Sigmoid colon (tissue), 7 donors: Measurements from ENCODE around the gene SCAMP2. TPM values are rescaled to one million over a fixed set of nuclear protein-coding genes. Genes with fewer than 3 reads are reported as not detected.

Source experiments
- DNase-seq: peaks from one replicate; pipeline ENCODE4 v3.0.0-alpha.2; 2019
- H3K27ac ChIP-seq, 4 donors: fragments of 200-600 bp; sonication (generic); one replicate each; pipeline ENCODE4 v1.5.1; 2016 to 2019; ENCODE audit warnings: mild to moderate bottlenecking in 1 of 4
- H3K27me3 ChIP-seq, 3 donors: fragments of 200-600 bp; sonication (generic); one replicate each; pipeline ENCODE4 v1.5.1; 2019; ENCODE audit warnings: mild to moderate bottlenecking in 1 of 3
- H3K36me3 ChIP-seq, 4 donors: fragments of 200-600 bp; sonication (generic); one replicate each; pipeline ENCODE4 v1.5.1; 2016 to 2019
- H3K4me1 ChIP-seq, 4 donors: fragments of 200-600 bp; sonication (generic); one replicate each; pipeline ENCODE4 v1.5.1; 2017 to 2019
- H3K4me3 ChIP-seq, 4 donors: fragments of 200-600 bp; sonication (generic); one replicate each; pipeline ENCODE4 v1.5.1; 2017 to 2019; ENCODE audit warnings: mild to moderate bottlenecking in 2 of 4, moderate library complexity in 1 of 4
- H3K9me3 ChIP-seq, 4 donors: fragments of 200-600 bp in 3 of 4; sonication (generic) in 3 of 4; one replicate each; pipeline versions ENCODE4 v1.5.1 to v1.6.1; 2013 to 2019
- CTCF ChIP-seq, 4 experiments: fragments of 450-650 bp in 3 of 4; fragments of 200-600 bp in 1 of 4; IDR thresholded peaks; one replicate each; pipeline ENCODE4 v1.5.1; 2016 to 2019; ENCODE audit warnings: antibody characterized with exemption in 4 of 4, mild to moderate bottlenecking in 3 of 4, moderate library complexity in 2 of 4
- EP300 ChIP-seq, 4 donors: sonication (generic); formaldehyde crosslinking; IDR thresholded peaks; one replicate each; pipeline ENCODE4 v1.6.1; 2017; ENCODE audit warnings: antibody characterized with exemption in 4 of 4
- POLR2A ChIP-seq, 2 donors: fragments of 450-650 bp; IDR thresholded peaks; one replicate each; pipeline ENCODE4 v1.6.1; 2016; ENCODE audit warnings: antibody characterized with exemption in 2 of 2, mild to moderate bottlenecking in 2 of 2, moderate library complexity in 2 of 2
- POLR2AphosphoS5 ChIP-seq, 4 donors: sonication (generic); formaldehyde crosslinking; IDR thresholded peaks; one replicate each; pipeline ENCODE4 v1.6.1; 2017; ENCODE audit warnings: antibody characterized with exemption in 4 of 4
- WGBS, 2 donors: extraction: QIAGEN DNeasy Blood & Tissue Kit; methylation state at CpG; one replicate each; pipeline ENCODE4 v1.1.7; 2013; 5-methylcytosine and 5-hydroxymethylcytosine counted together
- intact Hi-C: fragments of 100-400 bp; cut with DNase I; formaldehyde crosslinking; loops from one replicate; pipeline ENCODE4 v1.15.1; 2023
- polyA plus RNA-seq, 3 donors: library from polyadenylated mRNA; stranded (reverse); fragments of 200-250 nt; gene quantifications; one replicate each; pipeline ENCODE4 v1.2.3, GENCODE V29; 2013
- total RNA-seq, 4 donors: library from RNA; depleted of rRNA; stranded (reverse); fragments of >200 nt; gene quantifications; one replicate each; pipeline ENCODE4 v1.1.0, GENCODE V29; 2016
- donor health status: healthy with polysubstance abuse.
- donor health status: Bipolar disorder and iron deficiency.
- donor health status: healthy.

Gene SCAMP2
- total and polyA plus RNA-seq, 7 donors: 27.8 to 131 (median 35.3) TPM

GRCh38 chr15:74892313-74892712, 19.1 kb upstream of the SCAMP2 start:
- no peak for DNase-seq
- Histone ChIP-seq H3K36me3 (peaks cover 0 to 42% (median 6%) of the 10 kb centered on the region in 4 donors), H3K27me3 (no peaks in the 10 kb centered on the region), H3K4me3 (no peak overlapping the region), H3K4me1 (peaks cover 0 to 25% (median 19%) of the 10 kb centered on the region in 4 donors), H3K9me3 (no peaks in the 10 kb centered on the region), H3K27ac (no peak overlapping the region)
- TF ChIP-seq POLR2A (IDR thresholded peaks at IDR 0.05) (no peak), POLR2AphosphoS5 (IDR thresholded peaks at IDR 0.05) (no peak), EP300 (IDR thresholded peaks at IDR 0.05) (no peak), CTCF (IDR thresholded peaks at IDR 0.05) (no peak)
- 73 to 87% methylated on average over 3 of the region's 3 CpGs for WGBS, 2 donors
- intact Hi-C loops: no loop called here

GRCh38 chr15:74891469-74891868, 18.3 kb upstream of the SCAMP2 start:
- DNase-seq: no peak
- Histone ChIP-seq H3K27ac (no peak overlapping the region), H3K27me3 (no peaks in the 10 kb centered on the region), H3K36me3 (peaks cover 0 to 33% (median 6%) of the 10 kb centered on the region in 4 donors), H3K4me3 (no peak overlapping the region), H3K9me3 (no peaks in the 10 kb centered on the region), H3K4me1 (peaks cover 0 to 25% (median 19%) of the 10 kb centered on the region in 4 donors)
- intact Hi-C loops: no loop called here
- WGBS, 2 donors: 24 to 80% methylated on average over 3 of the region's 3 CpGs
- no peak for TF ChIP-seq EP300 (IDR thresholded peaks at IDR 0.05)
- no peak for TF ChIP-seq POLR2AphosphoS5 (IDR thresholded peaks at IDR 0.05)
- TF ChIP-seq CTCF (IDR thresholded peaks at IDR 0.05): no peak
- no peak for TF ChIP-seq POLR2A (IDR thresholded peaks at IDR 0.05)

- 2 to 3% methylated on average over 1 of the region's 1 CpG for WGBS, 2 donors
- intact Hi-C loops: no loop called here
- Histone ChIP-seq H3K27me3 (no peaks in the 10 kb centered on the region), H3K36me3 (peaks cover 0 to 26% (median 6%) of the 10 kb centered on the region in 4 donors), H3K4me1 (peaks cover 0 to 25% (median 19%) of the 10 kb centered on the region in 4 donors), H3K27ac (peak overlapping the region; percentile 82 to 87 (median 86)), H3K9me3 (no peaks in the 10 kb centered on the region), H3K4me3 (peak overlapping the region; percentile 88 to 97 (median 92))
- no peak for TF ChIP-seq EP300 (IDR thresholded peaks at IDR 0.05)
- no peak for TF ChIP-seq CTCF (IDR thresholded peaks at IDR 0.05)
- no peak for TF ChIP-seq POLR2A (IDR thresholded peaks at IDR 0.05)
- TF ChIP-seq POLR2AphosphoS5 (IDR thresholded peaks at IDR 0.05): no peak
- no peak for DNase-seq
Measured at GRCh38 chr15:74890665-74890960, 17.4 kb upstream of the SCAMP2 start.

DNA sequence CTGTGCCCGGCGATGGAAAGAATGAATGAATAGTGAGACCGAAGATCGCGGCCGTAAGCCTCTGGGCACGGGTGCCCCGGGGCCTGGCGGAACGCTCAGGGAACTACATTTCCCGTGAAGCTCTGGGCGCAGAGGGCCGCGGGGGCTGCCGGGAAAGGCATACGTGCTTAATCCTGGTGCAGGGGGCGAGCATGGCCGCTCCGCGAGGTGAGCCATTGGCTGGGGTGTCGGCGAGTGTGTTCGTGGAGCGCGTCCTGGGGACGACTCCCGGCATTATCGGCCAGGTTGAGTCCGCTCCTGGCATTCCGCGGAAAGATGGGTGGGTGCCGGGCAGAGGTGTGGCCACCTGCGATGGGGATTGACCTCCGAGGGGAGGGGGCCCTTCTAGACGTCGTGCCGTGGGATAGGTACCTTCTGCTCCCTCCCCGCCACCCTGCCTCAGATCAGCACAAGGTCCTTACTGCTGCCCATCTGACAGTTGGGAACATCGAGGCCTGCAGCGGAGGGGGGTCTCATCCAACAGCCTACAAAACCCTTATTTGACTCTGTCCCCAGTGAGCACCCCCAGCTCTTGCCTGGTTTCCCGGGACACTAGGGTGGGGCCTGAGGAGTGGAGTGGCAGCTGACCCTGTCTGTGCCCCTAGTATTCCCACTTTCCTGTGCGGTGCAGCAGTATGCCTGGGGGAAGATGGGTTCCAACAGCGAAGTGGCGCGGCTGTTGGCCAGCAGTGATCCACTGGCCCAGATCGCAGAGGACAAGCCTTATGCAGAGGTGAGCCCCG, 16.9 kb upstream of the SCAMP2 start, which contains the start of gene MPI:
Gene MPI, plus strand, starts transcription at position 160 of the 782 bp plus-strand sequence. Its CDS starts 32 bp downstream, at position 192.
- H3K9me3 ChIP-seq: no peaks in the 10 kb centered on the region
- DNase-seq: peak; percentile 91
- intact Hi-C loops: no loop called here
- peak within 1 kb of the TSS; percentile 82 to 87 (median 86) for H3K27ac ChIP-seq
- TF ChIP-seq POLR2A (IDR thresholded peaks at IDR 0.05) (peak; percentile 20 to 43), POLR2AphosphoS5 (IDR thresholded peaks at IDR 0.05) (peak; percentile 66 to 74 (median 70)), EP300 (IDR thresholded peaks at IDR 0.05) (no peak)
- WGBS, 2 donors: 1 to 3% methylated on average over 47 of the region's 47 CpGs
- H3K36me3 ChIP-seq: peaks cover 0 to 22% (median 6%) of the 10 kb centered on the region in 4 donors
- no peaks in the 10 kb centered on the region for H3K27me3 ChIP-seq
- peak within 1 kb of the TSS; percentile 88 to 97 (median 92) for H3K4me3 ChIP-seq
- peaks cover 0 to 25% (median 19%) of the 10 kb centered on the region in 4 donors for H3K4me1 ChIP-seq

- peaks cover 0 to 22% (median 6%) of the 10 kb centered on the region in 4 donors for H3K36me3 ChIP-seq
- H3K27ac ChIP-seq: peak overlapping the region; percentile 82 to 87 (median 86)
- TF ChIP-seq POLR2AphosphoS5 (IDR thresholded peaks at IDR 0.05) (no peak), CTCF (IDR thresholded peaks at IDR 0.05) (peak in 1 of 4 experiments; percentile 53)
- no peaks in the 10 kb centered on the region for H3K27me3 ChIP-seq
- H3K4me3 ChIP-seq: peak overlapping the region; percentile 88 to 97 (median 92)
- DNase-seq: peak; percentile 75
- WGBS, 2 donors: 29 to 47% methylated on average over 8 of the region's 8 CpGs
- no peaks in the 10 kb centered on the region for H3K9me3 ChIP-seq
- intact Hi-C loops: no loop called here
- peaks cover 0 to 25% (median 19%) of the 10 kb centered on the region in 4 donors for H3K4me1 ChIP-seq
Measured at GRCh38 chr15:74889390-74889882, 16.3 kb upstream of the SCAMP2 start.
